IPS-NIHi7 (cell line): Measurements from ENCODE around the gene SUSD3.
A peak's percentile ranks its signal among the peaks of the same experiment; 100 is the strongest.

Source experiments
- DNase-seq: peaks from one replicate; pipeline ENCODE4 v3.0.0; 2012; ENCODE audit warnings: mixed read lengths; ENCODE audit errors: extremely low spot score

The SUSD3 gene

DNA sequence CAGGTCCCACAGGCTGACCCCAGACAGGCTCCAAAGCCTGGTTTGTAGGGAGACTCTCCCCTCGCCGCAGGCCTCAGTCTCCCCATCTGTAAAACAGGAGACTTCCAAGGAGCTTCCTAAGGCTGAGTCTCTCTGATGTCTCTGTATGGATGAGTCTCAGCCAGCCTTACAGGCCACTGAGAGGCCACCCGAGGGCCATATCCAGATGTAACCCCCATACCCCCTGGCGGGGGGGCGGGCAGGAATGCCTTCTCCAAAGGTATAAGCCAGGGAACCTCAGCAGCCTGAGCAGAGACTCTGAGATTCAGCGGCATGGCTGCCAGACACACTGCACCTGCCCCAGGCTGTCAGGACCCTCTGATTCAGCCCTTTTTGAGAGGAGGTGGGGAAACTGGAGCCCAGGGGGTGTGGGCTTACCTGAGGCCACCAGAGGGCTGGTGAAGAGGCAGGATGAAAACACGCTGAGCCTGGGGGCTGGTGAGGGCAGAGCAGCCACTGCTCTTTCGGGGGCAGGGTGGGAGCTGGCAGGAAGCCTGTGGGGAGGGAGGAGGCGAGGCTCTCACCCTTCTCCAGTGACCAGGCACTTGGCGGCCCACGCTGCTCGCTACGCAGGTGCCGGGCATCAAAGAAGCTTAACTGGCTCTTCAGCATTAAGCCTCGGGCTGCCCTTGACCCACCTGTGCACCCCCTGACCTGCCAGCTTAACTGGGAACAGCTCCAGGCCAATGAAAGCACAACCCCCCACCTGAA, 5.5 kb upstream of the SUSD3 start:
- peak; percentile 38 for DNase-seq

DNA sequence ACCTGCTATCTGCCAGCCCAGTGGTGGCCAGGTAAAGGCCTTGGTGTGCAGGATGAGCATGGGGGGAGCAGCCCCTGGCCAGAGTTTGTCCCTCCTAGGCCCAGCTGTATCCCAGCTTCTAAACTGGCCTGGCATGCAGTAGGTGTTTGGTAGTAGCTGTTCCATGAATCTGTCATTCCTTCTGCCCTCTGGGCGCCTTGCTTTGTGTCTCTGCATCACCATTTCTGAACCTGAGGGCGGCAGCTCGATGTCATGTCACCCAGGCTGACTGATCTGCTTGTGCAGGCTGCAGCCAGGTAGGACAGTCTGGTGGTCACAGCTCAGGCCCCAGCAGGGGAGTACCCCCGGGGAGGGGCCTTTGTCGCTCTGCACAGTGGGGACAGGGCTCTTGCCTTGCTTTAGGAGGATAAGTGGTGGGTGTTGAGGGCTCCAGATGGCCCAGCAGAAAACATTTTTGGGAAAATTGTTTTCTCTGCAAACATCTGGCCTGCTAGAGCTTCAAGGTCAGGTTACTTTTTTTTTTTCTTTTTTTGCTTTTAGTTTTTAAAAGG, 4.6 kb upstream of the SUSD3 start:
- no peak for DNase-seq

DNA sequence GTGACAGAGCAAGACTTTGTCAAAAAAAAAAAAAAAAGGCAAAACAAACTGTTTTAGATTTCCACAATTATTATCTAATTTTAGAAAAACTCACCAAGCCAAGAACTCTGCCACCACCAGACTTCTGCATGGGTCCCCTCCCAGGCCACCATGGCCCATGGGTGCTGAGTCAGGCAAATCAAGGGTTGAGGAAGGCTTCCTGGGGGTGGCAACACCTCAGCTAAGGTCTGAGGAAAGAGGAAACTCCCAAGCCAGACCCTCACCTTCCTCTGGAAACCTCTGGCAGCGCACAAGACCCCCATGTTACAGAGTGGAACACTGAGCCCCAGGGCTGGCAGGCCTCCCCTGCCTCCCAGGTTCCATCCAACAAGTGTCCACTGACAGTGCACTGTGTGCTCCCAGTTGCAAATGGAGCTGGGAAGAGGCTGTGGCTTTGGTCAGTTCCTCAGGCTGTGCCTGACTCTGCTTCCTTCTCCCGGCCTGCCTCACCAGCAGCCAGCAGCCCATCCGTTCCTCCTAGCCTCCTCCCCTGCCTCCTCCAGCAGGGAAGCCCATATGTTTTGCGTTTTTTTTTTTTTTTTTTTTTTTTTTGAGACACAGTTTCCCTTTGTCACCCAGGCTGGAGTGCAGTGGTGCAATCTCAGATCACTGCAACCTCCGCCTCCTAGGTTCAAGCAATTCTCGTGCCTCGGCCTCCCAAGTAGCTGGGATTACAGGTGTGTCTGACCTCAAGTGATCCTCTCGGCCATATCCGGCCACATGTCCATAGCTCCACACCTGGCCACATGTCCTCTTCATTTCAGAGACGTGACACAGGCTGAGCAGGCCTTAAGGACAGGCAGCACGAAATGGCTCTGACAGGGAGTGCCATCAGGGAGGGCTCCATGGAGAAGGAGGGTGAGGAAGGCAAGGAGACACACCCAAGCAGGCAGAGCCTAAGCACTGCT, 3.5 kb upstream of the SUSD3 start:
- no peak for DNase-seq

DNA sequence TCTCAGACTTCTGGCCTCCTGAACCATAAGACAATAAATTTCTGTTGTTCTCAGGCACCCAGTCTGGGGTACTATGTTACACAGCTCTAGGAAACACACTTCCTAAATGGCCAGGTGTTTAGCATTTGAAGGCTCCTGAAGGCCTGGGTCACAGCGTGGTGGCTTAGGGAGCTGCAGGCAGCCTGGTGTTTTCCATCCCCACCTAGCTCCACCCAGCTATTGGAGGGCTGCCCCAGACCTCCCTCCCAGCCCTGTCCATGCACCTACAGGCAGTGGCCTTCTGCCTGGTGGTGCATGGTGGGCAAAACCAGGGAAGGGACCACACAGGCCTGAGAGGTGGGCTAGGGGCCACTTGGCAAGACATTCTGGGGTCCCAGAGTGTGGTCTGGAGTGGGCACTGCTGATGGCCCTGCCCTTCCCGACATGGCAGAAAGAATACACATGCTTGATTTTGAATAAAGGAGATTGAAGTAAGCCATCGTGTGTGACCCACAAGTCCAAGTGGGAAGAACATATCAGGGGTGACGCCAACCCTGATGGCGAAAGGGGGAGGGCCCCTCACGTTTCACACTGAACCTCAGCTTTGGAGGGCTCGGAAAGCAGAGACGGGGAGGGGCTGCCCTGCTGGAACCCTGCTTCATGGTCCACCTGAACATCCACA, 1.3 kb upstream of the SUSD3 start:
- DNase-seq, result peak; percentile 64

DNA sequence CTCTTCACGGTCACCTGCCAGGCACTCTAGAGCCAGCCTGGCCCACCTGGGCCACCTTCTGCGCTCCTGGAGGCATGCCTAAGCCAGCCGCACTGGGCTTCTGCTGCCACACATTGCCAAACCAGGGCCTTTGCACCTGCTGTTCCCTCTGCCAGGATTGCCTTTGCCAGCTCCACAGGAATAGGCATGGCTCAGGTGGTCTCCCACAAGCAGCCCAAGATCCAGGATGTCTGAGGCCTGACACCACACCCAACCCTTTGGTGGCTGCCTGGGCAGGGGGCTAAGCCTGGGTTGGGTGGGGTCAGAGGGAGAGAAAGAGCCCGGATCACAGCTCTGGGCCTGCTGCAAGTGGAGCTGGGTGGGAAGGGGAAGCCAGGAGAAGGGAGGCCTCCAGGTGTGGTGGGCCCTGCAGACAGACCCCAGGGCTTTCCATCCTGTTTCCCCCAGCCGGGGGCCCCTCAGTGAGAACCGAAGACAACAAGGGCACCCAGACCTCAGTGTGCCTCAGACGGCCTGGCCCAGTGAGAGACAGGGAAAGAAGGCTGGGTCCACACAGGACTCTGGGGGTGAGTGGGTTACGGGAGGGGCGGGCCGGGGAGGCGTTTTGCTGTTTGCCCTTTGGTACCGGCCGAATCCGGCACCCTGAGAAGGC, 672 bp upstream of the SUSD3 start:
- DNase-seq, result no peak

DNA sequence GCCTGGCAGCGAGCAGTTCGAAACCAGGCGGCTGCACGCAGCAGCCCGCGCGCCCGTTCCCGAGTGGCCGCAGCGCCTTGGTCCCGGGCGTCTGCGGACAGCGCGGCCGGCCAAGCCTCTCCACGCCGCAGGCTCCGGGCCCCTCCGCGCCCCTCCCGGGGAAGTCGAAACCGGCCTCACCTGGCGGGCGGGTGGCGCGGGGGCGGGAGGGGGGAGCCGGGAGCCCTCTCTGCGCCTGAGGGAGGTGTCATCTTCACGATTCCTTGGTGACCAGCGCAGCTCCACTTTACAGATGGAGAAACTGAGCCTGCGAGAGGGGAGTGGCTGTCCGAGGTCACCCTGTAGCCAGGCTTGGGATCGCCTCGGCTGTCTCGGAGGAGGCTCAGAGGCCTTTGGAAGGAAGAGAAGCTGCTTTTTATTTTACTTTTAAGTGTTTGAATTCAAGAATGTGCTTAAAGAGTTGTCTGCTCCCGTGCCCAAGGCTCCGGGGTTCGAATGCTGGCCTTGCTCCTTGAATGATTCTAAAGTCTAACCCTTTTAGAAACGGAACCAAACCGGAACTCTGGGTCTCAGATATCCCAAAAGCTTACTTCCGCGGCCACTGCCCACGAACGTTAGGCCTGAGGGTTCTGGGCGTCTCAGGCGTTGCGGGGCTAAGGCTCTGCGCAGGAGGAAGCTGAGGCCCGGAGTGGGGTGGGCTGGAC, 662 bp downstream of the SUSD3 start:
- no peak for DNase-seq

DNA sequence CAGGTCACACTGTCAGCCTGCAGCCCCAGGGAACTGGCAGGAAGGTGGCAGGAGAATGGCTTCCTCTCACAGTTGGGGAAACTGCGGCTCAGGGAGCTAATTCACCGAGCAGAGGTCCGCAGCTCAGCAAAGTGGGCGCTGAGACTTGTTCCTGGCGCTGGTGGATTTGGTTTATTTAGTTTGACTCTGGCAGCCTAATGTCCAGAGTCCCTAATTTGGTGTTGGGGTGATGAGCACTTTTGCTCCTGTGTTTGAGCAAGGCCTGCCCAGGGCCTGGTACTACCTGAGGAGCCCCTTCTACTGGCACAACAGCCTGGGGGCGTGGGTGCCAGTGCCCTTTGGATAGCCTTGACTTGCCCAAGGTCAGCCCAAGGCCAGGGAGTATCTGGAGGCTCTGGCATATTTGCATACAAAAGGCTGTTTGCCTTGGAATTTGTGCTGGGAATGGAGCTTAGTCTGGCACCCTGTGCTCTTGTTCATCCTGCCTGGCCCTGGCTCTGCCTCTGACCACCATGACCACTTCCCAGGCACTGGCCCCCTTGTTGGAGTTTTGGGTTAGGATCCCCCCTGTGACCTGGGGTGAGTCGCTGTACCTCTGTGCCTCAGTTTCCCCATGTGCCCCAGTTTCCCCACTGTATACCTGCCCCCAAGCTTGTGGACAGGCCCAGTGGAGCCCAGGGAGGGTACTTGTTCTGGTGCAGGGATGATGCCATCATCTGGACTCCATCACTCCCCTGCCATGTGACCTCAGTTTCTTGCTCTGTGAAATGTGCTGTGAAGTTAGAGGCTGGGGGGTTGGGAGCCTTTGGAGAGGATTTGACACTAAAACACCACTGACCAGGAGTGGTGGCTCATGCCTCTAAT, 1.4 kb downstream of the SUSD3 start:
- DNase-seq, result no peak

DNA sequence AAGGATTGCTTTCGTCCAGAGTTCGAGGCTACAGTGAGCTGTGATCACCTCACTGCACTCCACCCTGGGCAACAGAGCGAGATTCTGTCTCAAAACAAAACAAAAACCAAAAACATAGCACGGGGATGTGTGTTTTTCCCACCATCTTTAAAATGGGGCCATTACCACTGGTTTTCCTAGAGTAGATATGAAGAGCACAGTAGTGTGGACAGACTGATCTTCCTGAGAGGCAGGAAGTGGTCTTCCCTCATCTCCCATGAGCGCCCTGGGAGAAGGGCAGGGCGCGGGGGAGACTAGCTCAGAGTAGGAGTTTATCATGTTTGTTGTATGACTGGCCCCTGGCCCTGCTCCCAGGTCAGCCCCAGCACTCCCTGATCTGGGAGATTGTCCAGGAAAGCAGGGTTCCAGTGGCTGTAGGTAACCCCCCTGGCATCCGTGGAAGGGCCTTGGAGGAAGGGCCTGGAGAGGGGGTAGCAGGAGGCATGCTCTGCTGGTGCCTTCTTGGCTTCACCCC, 2.3 kb downstream of the SUSD3 start:
- DNase-seq, result no peak

DNA sequence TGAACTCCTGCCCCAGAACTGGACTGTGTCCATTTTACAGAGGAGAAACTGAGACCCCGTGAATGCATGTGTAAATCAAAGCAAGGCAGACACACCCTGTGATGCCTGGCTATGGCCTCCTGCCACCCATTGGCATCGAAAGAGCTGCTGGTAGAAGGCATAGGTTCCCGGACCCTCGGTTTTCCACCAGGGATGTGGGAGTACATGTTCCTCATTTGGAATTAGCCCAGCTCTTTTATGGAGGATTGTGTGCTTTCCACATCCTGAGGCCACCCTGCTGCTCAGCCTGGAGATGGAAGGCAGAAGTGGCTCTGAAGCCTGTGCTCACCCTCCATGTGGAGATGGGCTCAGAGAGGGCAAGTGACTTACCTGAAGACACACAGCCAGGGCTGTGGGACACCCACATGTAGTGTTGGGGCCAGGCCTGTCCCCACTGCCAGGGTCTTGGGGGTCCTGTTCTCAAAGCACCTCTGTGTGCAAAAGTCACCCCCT, 2.8 kb downstream of the SUSD3 start:
- no peak for DNase-seq

DNA sequence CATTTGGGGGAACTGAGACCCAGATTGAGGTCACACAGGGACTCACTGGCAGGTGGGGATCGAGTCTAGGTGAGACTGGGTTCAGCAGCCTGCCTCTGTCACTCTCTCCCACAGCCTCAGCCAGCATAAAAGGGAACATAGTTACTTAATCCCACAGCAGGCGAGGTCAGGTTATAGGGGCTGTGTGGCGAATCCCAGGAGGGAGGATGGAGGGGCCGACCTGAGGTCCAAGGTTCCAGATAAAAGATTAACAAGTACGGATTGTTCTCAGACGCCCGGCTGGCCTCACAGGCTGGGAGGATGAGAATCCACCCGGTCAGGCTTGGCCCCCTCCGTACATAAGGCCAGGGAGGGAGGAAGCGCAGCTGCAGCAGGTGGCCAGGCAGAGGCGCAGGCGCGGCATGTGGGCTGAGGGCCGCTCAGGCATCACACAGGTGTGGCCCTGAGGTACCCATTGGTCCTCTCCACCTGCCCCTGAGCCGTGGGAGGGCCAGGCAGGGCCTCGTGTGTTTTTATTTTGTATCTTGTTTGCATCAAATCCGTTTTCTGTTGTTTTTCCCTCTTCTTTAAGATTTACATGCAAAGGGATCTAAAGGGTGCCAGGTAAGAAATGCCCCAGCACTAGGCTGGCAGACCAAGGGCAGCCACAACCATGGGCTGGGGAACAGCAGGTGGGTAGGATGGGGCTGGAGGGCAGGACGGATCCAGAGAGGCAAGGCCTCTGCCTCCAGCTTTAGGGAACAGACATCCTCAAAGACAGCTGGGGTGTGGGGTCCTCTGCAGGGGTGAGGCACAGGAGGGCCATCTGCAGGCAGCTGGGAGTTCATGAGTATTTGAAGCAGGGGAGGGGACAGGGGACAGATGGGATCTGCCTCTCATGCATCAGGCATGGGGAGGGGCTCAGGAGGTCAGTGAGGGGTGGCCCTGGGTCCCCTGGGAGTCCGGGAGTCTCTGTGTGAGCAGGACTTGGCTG, 3.6 kb downstream of the SUSD3 start:
- peak; percentile 59 for DNase-seq

DNA sequence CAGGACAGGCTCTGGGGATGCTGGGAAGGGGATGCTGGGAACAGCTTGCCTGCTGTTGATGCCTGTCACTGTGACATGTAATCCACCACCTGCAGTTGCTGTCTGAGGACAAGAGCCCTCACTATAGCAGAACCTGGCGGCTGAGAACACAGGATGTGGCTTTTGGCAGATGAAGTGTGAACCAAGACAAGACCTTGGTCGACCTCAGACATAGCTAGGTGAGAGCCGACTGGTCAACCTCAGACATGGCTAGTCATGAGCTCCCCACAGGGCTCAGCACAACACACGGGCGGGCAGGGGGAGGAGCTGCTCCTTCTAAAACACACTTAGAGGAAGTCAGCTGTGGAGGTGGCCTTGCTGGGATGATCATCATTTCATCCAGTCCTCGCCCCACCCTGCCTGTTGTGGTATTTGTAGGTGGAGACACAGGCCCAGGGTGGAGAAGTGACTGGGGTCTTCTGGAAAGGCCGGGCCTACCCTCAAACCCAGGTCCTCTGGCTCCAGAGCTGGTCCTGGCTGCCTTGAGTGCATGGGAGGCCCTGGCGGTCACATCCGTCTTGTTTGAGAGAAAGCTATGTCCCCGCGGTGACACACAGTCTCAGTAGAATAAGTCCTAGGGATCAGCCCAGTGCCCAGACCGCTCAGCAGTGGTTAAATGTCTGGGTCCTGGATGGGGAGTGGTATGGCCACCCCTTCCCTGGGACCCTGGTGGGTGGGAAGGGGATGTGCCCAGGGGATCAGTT, 6.1 kb downstream of the SUSD3 start:
- DNase-seq, result no peak

DNA sequence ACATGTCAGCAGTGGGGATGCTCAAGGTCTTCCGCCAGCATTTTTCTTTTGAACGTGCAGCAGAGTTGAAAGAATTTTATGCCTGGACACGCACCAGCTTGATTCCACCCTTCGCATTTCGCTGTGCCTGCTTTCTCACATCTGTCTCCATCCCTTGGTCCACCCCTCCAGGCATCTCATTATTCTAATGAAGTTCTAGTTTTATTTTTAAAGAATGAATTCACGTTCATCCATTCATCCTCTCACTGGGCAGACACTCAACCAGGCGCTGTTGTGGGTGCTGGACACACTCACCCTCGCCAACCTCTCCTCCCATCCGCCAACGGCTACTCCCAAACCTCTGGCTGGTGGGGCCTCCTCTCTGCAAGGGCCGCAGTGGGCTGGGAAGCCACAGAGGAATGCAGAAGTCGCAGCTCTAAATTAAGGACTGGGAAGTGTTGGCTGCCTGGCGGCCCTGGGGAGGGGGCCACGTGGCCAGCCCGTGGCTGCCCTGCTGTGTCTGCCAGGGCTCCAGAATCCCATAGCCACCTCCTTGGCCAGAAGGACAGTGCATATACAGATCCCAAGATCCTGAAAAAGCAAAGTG, 6.7 kb downstream of the SUSD3 start:
- no peak for DNase-seq

DNA sequence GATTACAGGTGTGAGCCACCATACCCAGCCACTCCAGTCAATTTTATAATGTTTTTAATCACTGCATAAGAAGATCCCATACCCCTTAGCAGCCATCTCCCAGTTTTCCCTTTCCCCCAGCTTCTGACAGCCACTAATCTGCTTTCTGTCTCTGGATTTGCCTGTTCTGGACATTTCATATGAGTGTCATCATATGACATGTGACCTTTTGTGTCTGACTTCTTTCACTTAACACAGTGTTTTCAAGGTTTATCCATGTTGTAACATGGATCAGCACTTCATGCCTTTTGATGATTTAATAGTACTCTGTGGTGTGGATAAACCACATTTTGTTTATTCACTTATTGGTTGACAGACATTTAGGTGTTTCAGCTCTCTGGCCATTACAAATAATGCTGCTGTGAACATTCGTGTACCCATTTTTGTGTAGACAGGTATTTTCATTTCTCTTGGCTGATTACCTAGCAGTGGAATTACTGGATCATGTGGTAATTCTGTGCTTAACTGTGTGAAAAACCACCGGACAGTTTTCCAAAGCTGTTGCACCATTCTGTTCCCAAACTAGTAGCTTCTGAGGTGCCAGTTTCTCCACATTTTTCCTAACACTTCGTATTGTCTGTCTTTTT, 8.6 kb downstream of the SUSD3 start:
- DNase-seq, result no peak

DNA sequence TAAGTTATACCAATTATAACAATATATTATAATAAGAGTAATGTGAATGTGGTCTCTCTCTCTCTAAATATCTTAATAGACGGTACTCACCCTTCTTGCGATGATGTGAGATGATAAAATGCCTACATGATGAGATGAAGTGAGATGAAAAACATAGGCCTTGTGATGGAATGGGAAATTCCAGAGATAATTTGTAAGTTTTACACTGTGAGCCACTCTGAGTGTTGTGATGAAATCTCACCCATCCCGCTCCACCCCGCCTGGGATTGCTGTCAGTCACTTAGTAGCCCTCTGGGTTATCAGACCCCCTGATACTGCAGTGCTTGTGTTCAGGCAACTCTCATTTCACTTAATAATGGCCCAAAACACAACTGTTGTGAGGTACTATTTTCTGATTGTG, 10.5 kb downstream of the SUSD3 start:
- no peak for DNase-seq

DNA sequence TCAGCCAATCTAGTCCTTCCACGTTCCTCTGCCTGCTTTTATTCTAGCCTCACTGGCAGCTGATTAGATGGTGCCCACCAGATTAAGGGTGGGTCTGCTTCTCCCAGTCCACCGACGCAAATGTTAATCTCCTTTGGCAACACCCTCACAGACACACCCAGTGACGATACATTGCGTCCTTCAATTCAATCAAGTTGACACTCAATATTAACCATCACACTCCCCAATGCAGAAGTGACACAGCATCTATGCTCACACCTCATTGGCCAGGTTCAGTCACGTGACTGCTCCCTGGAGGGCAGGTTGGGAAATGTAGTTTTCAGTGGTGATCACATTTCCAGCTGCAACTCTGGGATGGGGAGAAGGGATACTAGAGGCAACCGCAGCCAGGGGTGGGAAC, 13.0 kb downstream of the SUSD3 start:
- DNase-seq, result peak; percentile 79

DNA sequence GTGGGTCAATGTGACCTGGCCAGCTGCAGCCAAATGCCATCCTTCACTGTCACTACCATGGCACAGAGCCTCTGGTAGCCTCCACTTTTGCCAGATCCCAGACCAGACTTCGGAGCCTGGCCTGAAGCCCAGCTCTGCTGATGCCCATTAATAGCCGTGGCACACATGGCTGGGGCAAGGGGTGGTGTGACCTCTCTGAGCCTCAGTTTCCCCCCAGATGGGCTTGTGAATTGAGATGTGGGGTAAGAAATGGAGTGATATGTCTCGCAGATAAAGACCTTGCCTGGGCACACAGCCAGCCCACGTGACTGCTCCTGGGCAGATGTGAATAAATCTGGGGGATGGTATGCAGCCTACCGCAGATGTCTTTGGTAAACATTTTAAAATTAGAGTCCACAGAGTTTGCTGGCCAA, 13.9 kb downstream of the SUSD3 start:
- no peak for DNase-seq
